ENCODE measurements around the gene ALKBH7.

Gene ALKBH7

DNA sequence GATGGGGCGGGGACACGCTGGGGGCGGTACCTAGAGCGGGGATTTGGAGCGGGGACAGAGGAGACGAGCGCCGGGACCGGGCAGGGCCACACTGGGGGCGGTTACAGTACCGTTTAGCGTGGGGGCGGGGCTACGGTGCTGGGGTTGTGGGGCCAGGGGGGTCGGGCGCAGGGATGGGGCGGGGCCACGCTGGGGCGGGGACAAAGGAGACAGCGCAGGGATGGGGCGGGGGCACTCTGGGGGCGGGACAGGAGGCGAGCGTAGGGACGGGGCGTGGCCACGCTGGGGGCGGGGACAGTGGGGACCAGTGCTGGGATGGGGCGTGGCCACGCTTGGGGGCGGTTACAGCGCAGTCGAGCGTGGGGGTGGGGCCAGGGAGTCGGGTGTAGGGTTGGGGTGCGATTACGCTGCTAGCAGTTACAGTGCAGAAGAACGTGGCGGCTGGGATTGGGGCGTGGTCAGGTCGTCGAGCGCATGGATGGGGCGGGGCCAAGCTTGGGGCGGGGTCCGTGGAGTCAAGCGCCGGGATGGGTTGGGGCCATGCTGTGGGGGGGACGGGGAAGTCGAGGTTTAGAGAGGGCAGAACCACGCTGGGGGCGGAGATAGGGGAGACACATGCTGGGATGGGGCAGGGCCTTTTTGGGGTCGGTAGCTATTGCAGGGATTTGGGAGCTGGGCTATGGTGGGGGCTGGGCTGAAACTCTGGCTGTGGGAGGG is 660 bp downstream of the ALKBH7 start:
- H3K4me3 ChIP-seq (ENCODE audit: low read depth, low read length), result peak overlapping the region; percentile 99
- H3K4me2 ChIP-seq (ENCODE audit: low read length), result peak overlapping the region; percentile 97
- H3K9ac ChIP-seq, result peak overlapping the region; percentile 99
- H2AFZ ChIP-seq, result peak overlapping the region; percentile 96
- TF ChIP-seq CTCF (IDR thresholded peaks at IDR 0.05), result no peak
- H3K9me3 ChIP-seq (ENCODE audit: control insufficient read depth, low read length), result no peaks in the 10 kb centered on the region
- H3K27me3 ChIP-seq (ENCODE audit: control insufficient read depth, insufficient read depth, low read length), result no peaks in the 10 kb centered on the region
- H3K79me2 ChIP-seq, result no peaks in the 10 kb centered on the region
- H3K4me1 ChIP-seq, result no peaks in the 10 kb centered on the region
- peak overlapping the region; percentile 100 for H3K27ac ChIP-seq
- no peaks in the 10 kb centered on the region for H3K36me3 ChIP-seq (ENCODE audit: control insufficient read depth, insufficient read depth, low read length)

GRCh38 chr19:6373813-6374108 is 1.2 kb downstream of the ALKBH7 start:
- no peaks in the 10 kb centered on the region for H3K79me2 ChIP-seq
- peak overlapping the region; percentile 65 for H3K4me2 ChIP-seq (ENCODE audit: low read length)
- H3K27ac ChIP-seq, result peak overlapping the region; percentile 100
- no peak overlapping the region for H3K9ac ChIP-seq
- no peaks in the 10 kb centered on the region for H3K4me1 ChIP-seq
- H3K36me3 ChIP-seq (ENCODE audit: control insufficient read depth, insufficient read depth, low read length), result no peaks in the 10 kb centered on the region
- no peak overlapping the region for H2AFZ ChIP-seq
- no peaks in the 10 kb centered on the region for H3K9me3 ChIP-seq (ENCODE audit: control insufficient read depth, low read length)
- no peak overlapping the region for H3K4me3 ChIP-seq (ENCODE audit: low read depth, low read length)
- H3K27me3 ChIP-seq (ENCODE audit: control insufficient read depth, insufficient read depth, low read length), result no peaks in the 10 kb centered on the region
- TF ChIP-seq CTCF (IDR thresholded peaks at IDR 0.05), result no peak

- H3K27me3 ChIP-seq (ENCODE audit: control insufficient read depth, insufficient read depth, low read length), result no peaks in the 10 kb centered on the region
- H3K4me1 ChIP-seq, result no peaks in the 10 kb centered on the region
- no peak overlapping the region for H3K9ac ChIP-seq
- no peak for TF ChIP-seq CTCF (IDR thresholded peaks at IDR 0.05)
- no peak overlapping the region for H2AFZ ChIP-seq
- no peak overlapping the region for H3K4me3 ChIP-seq (ENCODE audit: low read depth, low read length)
- no peaks in the 10 kb centered on the region for H3K9me3 ChIP-seq (ENCODE audit: control insufficient read depth, low read length)
- H3K79me2 ChIP-seq, result no peaks in the 10 kb centered on the region
- no peaks in the 10 kb centered on the region for H3K36me3 ChIP-seq (ENCODE audit: control insufficient read depth, insufficient read depth, low read length)
- no peak overlapping the region for H3K27ac ChIP-seq
- H3K4me2 ChIP-seq (ENCODE audit: low read length), result no peak overlapping the region
Measured at GRCh38 chr19:6374161-6374709, 1.6 kb downstream of the ALKBH7 start.

GRCh38 chr19:6374711-6375410 is 2.3 kb downstream of the ALKBH7 start:
- Histone ChIP-seq H3K4me1 (no peaks in the 10 kb centered on the region), H3K79me2 (no peaks in the 10 kb centered on the region), H3K4me3 (ENCODE audit: low read depth, low read length) (no peak overlapping the region), H3K4me2 (ENCODE audit: low read length) (no peak overlapping the region), H3K9ac (no peak overlapping the region), H3K36me3 (ENCODE audit: control insufficient read depth, insufficient read depth, low read length) (no peaks in the 10 kb centered on the region), H3K27me3 (ENCODE audit: control insufficient read depth, insufficient read depth, low read length) (no peaks in the 10 kb centered on the region), H3K9me3 (ENCODE audit: control insufficient read depth, low read length) (no peaks in the 10 kb centered on the region), H3K27ac (no peak overlapping the region), H2AFZ (no peak overlapping the region)
- TF ChIP-seq CTCF (IDR thresholded peaks at IDR 0.05), result no peak

Data from parathyroid adenoma (tissue), 2 donors.